ENCODE measurements around the gene ADCY9.
A peak's percentile ranks its signal among the peaks of the same experiment; 100 is the strongest.

ADCY9 gene

DNA sequence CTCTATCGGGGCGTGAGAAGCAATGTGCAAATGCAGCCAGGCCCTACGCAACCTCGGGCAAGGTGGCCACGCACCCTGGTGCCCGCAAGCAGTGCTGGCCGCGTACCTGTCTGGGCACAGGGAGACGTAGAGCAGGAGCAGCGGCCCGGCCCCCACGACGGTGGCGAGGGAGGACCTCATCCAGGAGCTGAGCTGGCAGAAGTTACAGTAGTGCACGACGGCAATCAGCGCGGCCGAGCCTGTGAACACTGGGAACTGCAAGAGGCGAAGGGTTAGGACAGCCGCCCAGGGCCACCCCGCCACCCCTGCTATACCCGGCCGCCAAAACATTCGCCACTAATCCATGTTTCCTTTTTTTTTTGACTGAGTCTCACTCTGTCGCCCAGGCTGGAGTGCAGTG lies 138.9 kb downstream of the ADCY9 start:
- no peak overlapping the region for H3K4me3 ChIP-seq (ENCODE audit: low read depth, low read length)
- TF ChIP-seq CTCF (IDR thresholded peaks at IDR 0.05; ENCODE audit: low read depth, low read length) = no peak

- TF ChIP-seq CTCF (IDR thresholded peaks at IDR 0.05; ENCODE audit: low read depth, low read length) = no peak
- H3K4me3 ChIP-seq (ENCODE audit: low read depth, low read length) = no peak overlapping the region
Measured at GRCh38 chr16:3974751-3975150, 141.5 kb downstream of the ADCY9 start.

- no peak for TF ChIP-seq CTCF (IDR thresholded peaks at IDR 0.05; ENCODE audit: low read depth, low read length)
- peak overlapping the region; percentile 27 for H3K4me3 ChIP-seq (ENCODE audit: low read depth, low read length)
Measured at GRCh38 chr16:3971706-3972105, 144.5 kb downstream of the ADCY9 start.

DNA sequence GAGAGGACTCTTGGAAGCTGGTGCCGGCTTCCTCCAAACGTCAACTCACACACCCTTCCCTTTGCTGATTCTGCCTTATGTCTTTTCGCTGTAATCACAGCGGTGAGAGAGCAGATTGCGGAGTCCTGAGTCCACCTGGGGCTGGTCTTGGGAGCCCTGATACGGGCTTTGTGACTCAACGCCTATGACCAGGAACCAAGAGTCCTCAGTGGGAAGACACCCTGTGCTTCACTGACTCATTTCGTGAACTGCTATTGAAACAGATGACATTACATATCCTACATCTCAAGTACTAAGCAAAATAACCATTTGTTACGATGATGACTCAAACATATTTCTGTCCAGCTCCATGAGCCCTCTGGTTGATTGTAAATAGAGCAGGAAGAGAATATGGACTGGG lies 145.0 kb downstream of the ADCY9 start:
- no peak for TF ChIP-seq CTCF (IDR thresholded peaks at IDR 0.05; ENCODE audit: low read depth, low read length)
- H3K4me3 ChIP-seq (ENCODE audit: low read depth, low read length) = peak overlapping the region; percentile 27

- H3K4me3 ChIP-seq (ENCODE audit: low read depth, low read length) = no peak overlapping the region
- no peak for TF ChIP-seq CTCF (IDR thresholded peaks at IDR 0.05; ENCODE audit: low read depth, low read length)
Measured at GRCh38 chr16:3968551-3968950, 147.7 kb downstream of the ADCY9 start.

- TF ChIP-seq CTCF (IDR thresholded peaks at IDR 0.05; ENCODE audit: low read depth, low read length) = no peak
- H3K4me3 ChIP-seq (ENCODE audit: low read depth, low read length) = no peak overlapping the region
Measured at GRCh38 chr16:3966681-3967080, 149.6 kb downstream of the ADCY9 start.

DNA sequence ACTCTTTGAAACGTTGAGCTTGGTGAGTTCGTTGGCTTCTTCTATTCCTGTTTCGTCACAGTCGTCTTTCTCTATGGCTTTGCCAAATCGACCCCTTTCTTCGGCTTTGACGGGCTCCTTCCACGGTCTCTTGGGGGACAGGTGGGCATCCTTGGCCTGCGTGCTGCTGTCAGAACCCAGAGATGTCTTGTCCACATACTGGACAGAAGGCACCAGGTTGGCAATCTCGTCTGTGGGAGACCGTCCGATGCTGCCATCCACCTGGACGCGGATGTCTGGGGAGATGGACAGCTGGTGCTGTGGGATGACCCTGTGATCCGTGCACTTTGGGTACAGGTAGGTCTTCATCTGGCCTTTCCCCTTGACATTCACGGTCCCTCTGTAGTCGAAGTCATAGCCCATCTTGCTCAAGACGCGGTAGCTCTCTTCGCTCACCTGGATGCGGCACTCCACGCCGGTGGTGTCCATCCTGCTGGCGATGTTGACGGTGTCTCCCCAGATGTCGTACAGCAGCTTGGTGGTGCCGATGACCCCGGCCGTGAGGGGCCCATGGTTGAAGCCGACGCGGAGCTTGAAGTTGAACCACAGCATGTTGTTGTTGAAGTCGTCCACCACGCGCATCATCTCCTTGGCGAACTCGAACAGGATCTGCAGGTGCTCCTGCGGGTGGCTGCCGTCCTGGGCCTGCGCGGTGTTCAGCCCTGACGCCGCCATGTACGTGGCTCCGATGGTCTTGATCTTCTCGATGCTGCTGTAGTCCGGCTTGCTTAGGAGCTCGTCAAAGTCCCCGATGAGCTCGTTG lies 150.3 kb downstream of the ADCY9 start:
- no peak overlapping the region for H3K4me3 ChIP-seq (ENCODE audit: low read depth, low read length)
- TF ChIP-seq CTCF (IDR thresholded peaks at IDR 0.05; ENCODE audit: low read depth, low read length) = no peak
